H1 (cell line): ENCODE data around the gene TTLL5. TPM values are rescaled to one million over a fixed set of nuclear protein-coding genes. Genes with fewer than 3 reads are reported as not detected.

Source experiments
- E2F6 ChIP-seq: IDR thresholded peaks from 2 replicates; pipeline ENCODE4 v1.6.1; 2012; ENCODE audit warnings: inconsistent platforms
- KDM5A ChIP-seq: fragments of 200-600 bp; IDR thresholded peaks from 2 replicates; pipeline ENCODE4 v1.7.1; 2012; ENCODE audit warnings: mild to moderate bottlenecking, low read length, inconsistent platforms, mixed read lengths
- RAD21 ChIP-seq, 2 experiments: IDR thresholded peaks in 1 of 2; conservative IDR thresholded peaks in 1 of 2; 2 replicates each; pipeline ENCODE4 v1.6.1; 2011; ENCODE audit warnings: low read depth in 2 of 2, low read length in 2 of 2, improper control_type of control experiment in 1 of 2, inconsistent platforms in 1 of 2, mild to moderate bottlenecking in 1 of 2, moderate library complexity in 1 of 2
- SAP30 ChIP-seq: fragments of 300-600 bp; sonication (generic); IDR thresholded peaks from 2 replicates; pipeline ENCODE4 v1.7.1; 2012; ENCODE audit warnings: low read length, moderate library complexity, mild to moderate bottlenecking, inconsistent platforms; ENCODE audit not compliant: insufficient read depth, insufficient replicate concordance
- SRF ChIP-seq: IDR thresholded peaks from 2 replicates; pipeline ENCODE4 v1.6.1; 2011; ENCODE audit warnings: mild to moderate bottlenecking, low read depth, low read length, moderate library complexity
- polyA plus RNA-seq, 7 experiments: library from polyadenylated mRNA; depleted of rRNA in 3 of 7; stranded (reverse) in 5 of 7; unstranded in 2 of 7; fragments of >200 nt in 5 of 7; fragments of 200-250 nt in 2 of 7; gene quantifications; 1 replicate in 5 of 7; 2 replicates in 1 of 7; 4 replicates in 1 of 7; pipeline versions ENCODE4 v1.2.1 to v1.2.3, GENCODE V29; 2011 to 2013; ENCODE audit warnings: missing spikeins in 2 of 7, mixed read lengths in 2 of 7
- total RNA-seq: library from RNA; stranded (reverse); fragmentation: NEBNext Ultra II Directional; extraction: Animal tissue kit (Norgen Biotek cat#: 25700); gene quantifications from 2 replicates; pipeline ENCODE4 v1.2.1, GENCODE V29; 2021

Gene TTLL5
- total and polyA plus RNA-seq, 2 of the 8 experiments (the other 6 are each of a cell fraction or from before 2014, with no cell fraction given): 16.1 to 45.9 TPM

- TF ChIP-seq RAD21 (IDR thresholded peaks at IDR 0.05 in 1 of 2, conservative IDR thresholded peaks at IDR 0.05 in 1 of 2; ENCODE audit: low read depth in 2 of 2, low read length in 2 of 2) (peak; percentile 86 to 91), E2F6 (no peak), SAP30 (no peak), SRF (no peak), KDM5A (no peak)
Measured at GRCh38 chr14:75654127-75654732, 6.8 kb upstream of the TTLL5 start (continued).
